Neural cell (in vitro differentiated cells): Measurements from ENCODE around the gene AARS2. TPM values are rescaled to one million over a fixed set of nuclear protein-coding genes. Genes with fewer than 3 reads are reported as not detected.

Experiments
- H2AFZ ChIP-seq: fragments of 200-600, 300-800 bp; sonication (generic), shearing (Covaris generic); 2 replicates; pipeline ENCODE4 v1.6.0; 2014; ENCODE audit warnings: low read depth, mild to moderate bottlenecking, antibody characterized with exemption, low read length, moderate library complexity
- H3F3A ChIP-seq: fragments of 200-600 bp; shearing (Covaris generic); 2 replicates; pipeline ENCODE4 v1.6.1; 2016; ENCODE audit warnings: mild to moderate bottlenecking, moderate library complexity, mixed read lengths, antibody characterized with exemption, low read length; ENCODE audit not compliant: insufficient read depth, poor library complexity, severe bottlenecking
- H3K27ac ChIP-seq: fragments of 200-600, 300-800 bp; sonication (generic), shearing (Covaris generic); 2 replicates; pipeline ENCODE4 v1.5.1; 2014; ENCODE audit warnings: mild to moderate bottlenecking, low read length, moderate library complexity
- H3K27me3 ChIP-seq: fragments of 300-800, 200-600 bp; sonication (generic), shearing (Covaris generic); 2 replicates; pipeline ENCODE4 v1.6.0; 2014; ENCODE audit warnings: mild to moderate bottlenecking, low read depth, low read length, moderate library complexity; ENCODE audit not compliant: insufficient read depth
- H3K36me3 ChIP-seq: fragments of 300-800, 200-600 bp; sonication (generic), shearing (Covaris generic); 2 replicates; pipeline ENCODE4 v1.5.1; 2014; ENCODE audit warnings: mild to moderate bottlenecking, antibody characterized with exemption, low read length, moderate library complexity; ENCODE audit not compliant: insufficient read depth
- H3K4me2 ChIP-seq: fragments of 300-800, 200-600 bp; sonication (generic), shearing (Covaris generic); 2 replicates; pipeline ENCODE4 v1.6.0; 2014; ENCODE audit warnings: mild to moderate bottlenecking, low read length
- H3K4me3 ChIP-seq: fragments of 300-800, 200-600 bp; sonication (generic), shearing (Covaris generic); 2 replicates; pipeline ENCODE4 v1.5.1; 2014; ENCODE audit warnings: mild to moderate bottlenecking, low read length, moderate library complexity
- H3K79me2 ChIP-seq: fragments of 200-600 bp; shearing (Covaris generic); replicated peaks from 2 replicates; pipeline ENCODE4 v1.6.0; 2014; ENCODE audit warnings: mild to moderate bottlenecking, low read length, moderate library complexity; ENCODE audit not compliant: insufficient read depth
- H3K9ac ChIP-seq: fragments of 300-800, 200-600 bp; sonication (generic), shearing (Covaris generic); 2 replicates; pipeline ENCODE4 v1.6.1; 2016; ENCODE audit warnings: mild to moderate bottlenecking, low read length, mixed read lengths
- H3K9me2 ChIP-seq: fragments of 200-600 bp; shearing (Covaris generic); 2 replicates; pipeline ENCODE4 v1.6.1; 2016; ENCODE audit warnings: mild to moderate bottlenecking, low read length, mixed read lengths; ENCODE audit not compliant: insufficient read depth
- H3K9me3 ChIP-seq: fragments of 200-600, 300-800 bp; sonication (generic), shearing (Covaris generic); 2 replicates; pipeline ENCODE4 v1.6.1; 2016; ENCODE audit warnings: mild to moderate bottlenecking, mixed run types, low read length, moderate library complexity, mixed read lengths
- H4K20me1 ChIP-seq: fragments of 200-600 bp; shearing (Covaris generic); 2 replicates; pipeline ENCODE4 v1.6.1; 2016; ENCODE audit warnings: mild to moderate bottlenecking, mixed run types; ENCODE audit not compliant: insufficient read depth
- CTCF ChIP-seq: fragments of 450-650 bp; IDR thresholded peaks from 2 replicates; pipeline ENCODE4 v1.5.1; 2014; ENCODE audit warnings: antibody characterized with exemption, mild to moderate bottlenecking, moderate library complexity; ENCODE audit not compliant: poor library complexity, severe bottlenecking
- EP300 ChIP-seq: fragments of 450-650 bp; conservative IDR thresholded peaks from 2 replicates; pipeline ENCODE4 v1.6.1; 2014; ENCODE audit warnings: antibody characterized with exemption, mild to moderate bottlenecking, moderate library complexity; ENCODE audit not compliant: poor library complexity, severe bottlenecking
- EZH2 ChIP-seq: fragments of 200-600, 300-800 bp; shearing (Covaris generic), sonication (generic); IDR thresholded peaks from 2 replicates; pipeline ENCODE4 v1.6.1; 2014; ENCODE audit warnings: antibody characterized with exemption, low read length, borderline replicate concordance, mild to moderate bottlenecking; ENCODE audit not compliant: insufficient read depth, poor library complexity, severe bottlenecking
- MXI1 ChIP-seq: fragments of 450-650 bp; conservative IDR thresholded peaks from 2 replicates; pipeline ENCODE4 v1.6.1; 2014; ENCODE audit warnings: antibody characterized with exemption, mild to moderate bottlenecking; ENCODE audit not compliant: poor library complexity, severe bottlenecking
- POLR2AphosphoS5 ChIP-seq: IDR thresholded peaks from 2 replicates; pipeline ENCODE4 v1.6.1; 2012
- RAD21 ChIP-seq: fragments of 450-650 bp; conservative IDR thresholded peaks from 2 replicates; pipeline ENCODE4 v1.6.1; 2014; ENCODE audit warnings: antibody characterized with exemption, mild to moderate bottlenecking, moderate library complexity
- REST ChIP-seq: IDR thresholded peaks from 2 replicates; pipeline ENCODE4 v1.6.1; 2012; ENCODE audit warnings: borderline replicate concordance
- SMC3 ChIP-seq: fragments of 450-650 bp; conservative IDR thresholded peaks from 2 replicates; pipeline ENCODE4 v1.6.1; 2014; ENCODE audit warnings: antibody characterized with exemption, mild to moderate bottlenecking, moderate library complexity; ENCODE audit not compliant: poor library complexity
- TAF1 ChIP-seq: IDR thresholded peaks from 2 replicates; pipeline ENCODE4 v1.6.1; 2012; ENCODE audit warnings: low read depth
- polyA plus RNA-seq: library from polyadenylated mRNA; depleted of rRNA; stranded (reverse); fragments of >200 nt; gene quantifications from 2 replicates; pipeline ENCODE4 v1.2.3, GENCODE V29; 2014

Gene AARS2
- polyA plus RNA-seq, 1 donor from 2014 or later, result 12.6 TPM

GRCh38 chr6:44270526-44271405 is 42.4 kb downstream of the AARS2 start:
- Histone ChIP-seq H3K4me2 (no peak overlapping the region), H3K36me3 (peaks cover 6% of the 10 kb centered on the region)

More at GRCh38 chr6:44270526-44271405, 42.4 kb downstream of the AARS2 start:
- peak overlapping the region; percentile 85 for H3K9ac ChIP-seq
- H3K4me3 ChIP-seq, result peak overlapping the region; percentile 74
- TF ChIP-seq POLR2AphosphoS5 (peak; percentile 49), EZH2 (no peak), CTCF (no peak), EP300 (no peak), MXI1 (no peak), SMC3 (no peak), REST (no peak), TAF1 (peak; percentile 57), RAD21 (no peak)
- H4K20me1 ChIP-seq, result no peaks in the 10 kb centered on the region
- no peaks in the 10 kb centered on the region for H3F3A ChIP-seq
- no peaks in the 10 kb centered on the region for H3K27me3 ChIP-seq
- H3K27ac ChIP-seq, result peak overlapping the region; percentile 64
- peaks cover 17% of the 10 kb centered on the region for H3K79me2 ChIP-seq
- H2AFZ ChIP-seq, result no peak overlapping the region
- H3K9me2 ChIP-seq, result no peaks in the 10 kb centered on the region
- H3K9me3 ChIP-seq, result no peaks in the 10 kb centered on the region
